Endothelial cell of umbilical vein (primary cell): ENCODE results near the gene LRIG1. TPM values are rescaled to one million over a fixed set of nuclear protein-coding genes. Genes with fewer than 3 reads are reported as not detected.

Experiments
- BruUV-seq: library from RNA; stranded (reverse); fragments of 400-500 nt; replicated peaks from 2 replicates; lab custom pipeline; 2021; lab: Mats Ljungman, UMichigan
- CTCF ChIA-PET: fragments of 300-600, 350-600 bp; sonication (Branson Sonifier 250); formaldehyde crosslinking; loops from one replicate; lab custom pipeline; 2021; ENCODE audit warnings: antibody characterized with exemption, inconsistent platforms; lab: Charles Lee
- POLR2A ChIA-PET: fragments of 300-600, 350-600 bp; sonication (Branson Sonifier 250); formaldehyde crosslinking; loops from one replicate; lab custom pipeline; 2021; ENCODE audit warnings: antibody characterized with exemption, inconsistent platforms; lab: Charles Lee
- DNase-seq: peaks from one replicate; pipeline ENCODE4 v3.0.0-alpha.2; 2011; ENCODE audit warnings: low read depth, low spot score
- FAIRE-seq: peaks from 2 replicates; lab custom pipeline; 2011; peaks lifted over from hg19 to GRCh38; lab: Jason Lieb, UNC
- H2AFZ ChIP-seq: 2 replicates; pipeline ENCODE4 v1.6.0; 2012; ENCODE audit warnings: low read depth, low read length, control low read depth, inconsistent platforms
- H3K27ac ChIP-seq: 2 replicates; pipeline ENCODE4 v1.5.1; 2011; ENCODE audit warnings: low read depth, mild to moderate bottlenecking, control low read depth, low read length, moderate library complexity; ENCODE audit not compliant: insufficient read depth
- H3K27me3 ChIP-seq, 2 experiments: 2 replicates each; pipeline versions ENCODE4 v1.6.0 to v1.6.1; 2011; ENCODE audit warnings: low read length in 2 of 2, mixed read lengths in 1 of 2; ENCODE audit not compliant: control insufficient read depth in 2 of 2, insufficient read depth in 2 of 2
- H3K36me3 ChIP-seq, 2 experiments: 2 replicates in 1 of 2; 3 replicates in 1 of 2; pipeline ENCODE4 v1.5.1; 2011; ENCODE audit warnings: low read length in 2 of 2, mild to moderate bottlenecking in 1 of 2, moderate library complexity in 1 of 2; ENCODE audit not compliant: control insufficient read depth in 2 of 2, insufficient read depth in 2 of 2; ENCODE audit errors: extremely low read depth in 1 of 2
- H3K4me1 ChIP-seq: 3 replicates; pipeline ENCODE4 v1.5.1; 2011; ENCODE audit warnings: mild to moderate bottlenecking, low read length; ENCODE audit not compliant: control insufficient read depth, insufficient read depth; ENCODE audit errors: extremely low read depth
- H3K4me2 ChIP-seq: 2 replicates; pipeline ENCODE4 v1.6.1; 2011; ENCODE audit warnings: low read length, control low read depth, mixed read lengths; ENCODE audit not compliant: insufficient read depth
- H3K4me3 ChIP-seq, 3 experiments: fragments of 200-600 bp in 1 of 3; sonication (generic), shearing (Covaris generic) in 1 of 3; replicated peaks in 1 of 3; 2 replicates each; pipeline ENCODE4 v1.5.1; 2011 to 2016; ENCODE audit warnings: control low read depth in 3 of 3, low read length in 3 of 3, mild to moderate bottlenecking in 2 of 3, inconsistent platforms in 1 of 3, low read depth in 1 of 3, moderate library complexity in 1 of 3; ENCODE audit not compliant: insufficient read depth in 1 of 3
- H3K79me2 ChIP-seq: 2 replicates; pipeline ENCODE4 v1.6.0; 2012; ENCODE audit warnings: low read length, inconsistent platforms; ENCODE audit not compliant: control insufficient read depth, insufficient read depth
- H3K9ac ChIP-seq: replicated peaks from 2 replicates; pipeline ENCODE3; 2011; ENCODE audit warnings: low read length, control low read depth; ENCODE audit not compliant: insufficient read depth; ENCODE audit errors: extremely low read depth
- H3K9me1 ChIP-seq: replicated peaks from 3 replicates; pipeline ENCODE4 v1.6.0; 2011; ENCODE audit warnings: mild to moderate bottlenecking, low read length; ENCODE audit not compliant: control insufficient read depth, insufficient read depth; ENCODE audit errors: extremely low read depth
- H3K9me3 ChIP-seq: replicated peaks from 2 replicates; pipeline ENCODE4 v1.5.1; 2012; ENCODE audit warnings: low read length, inconsistent platforms; ENCODE audit not compliant: control insufficient read depth, insufficient read depth
- H4K20me1 ChIP-seq: replicated peaks from 2 replicates; pipeline ENCODE3; 2011; ENCODE audit warnings: mild to moderate bottlenecking, low read length; ENCODE audit not compliant: control insufficient read depth, insufficient read depth; ENCODE audit errors: extremely low read depth
- CTCF ChIP-seq, 2 donors: IDR thresholded peaks; 1 replicate in 1 of 2; 2 replicates in 1 of 2; pipeline ENCODE4 v1.5.1; 2011; ENCODE audit warnings: low read length in 2 of 2, mild to moderate bottlenecking in 2 of 2, moderate library complexity in 2 of 2, control low read depth in 1 of 2, inconsistent platforms in 1 of 2, low read depth in 1 of 2; ENCODE audit not compliant: insufficient read depth in 1 of 2; ENCODE audit errors: extremely low read depth in 1 of 2
- EZH2 ChIP-seq: IDR thresholded peaks from 2 replicates; pipeline ENCODE4 v1.6.1; 2012; ENCODE audit warnings: borderline replicate concordance, low read depth, mild to moderate bottlenecking, moderate library complexity, low read length, inconsistent platforms; ENCODE audit not compliant: severe bottlenecking
- FOS ChIP-seq: IDR thresholded peaks from 2 replicates; pipeline ENCODE4 v1.6.1; 2011; ENCODE audit warnings: mild to moderate bottlenecking, low read length, moderate library complexity, borderline replicate concordance; ENCODE audit not compliant: insufficient read depth
- GATA2 ChIP-seq: IDR thresholded peaks from 2 replicates; pipeline ENCODE4 v1.7.0; 2011; ENCODE audit warnings: low read depth, mild to moderate bottlenecking, moderate library complexity, mixed read lengths, low read length; ENCODE audit not compliant: insufficient read length, insufficient read depth
- JUN ChIP-seq: IDR thresholded peaks from 2 replicates; pipeline ENCODE4 v1.6.1; 2011; ENCODE audit warnings: borderline replicate concordance, low read depth; ENCODE audit not compliant: insufficient read length, insufficient read depth
- MAX ChIP-seq: IDR thresholded peaks from 2 replicates; pipeline ENCODE4 v1.6.1; 2011; ENCODE audit not compliant: insufficient read depth, insufficient read length
- MYC ChIP-seq: IDR thresholded peaks from one replicate; pipeline ENCODE4 v1.6.1; 2011; ENCODE audit warnings: mild to moderate bottlenecking, low read depth, low read length
- POLR2A ChIP-seq: IDR thresholded peaks from 2 replicates; pipeline ENCODE4 v1.6.1; 2012; ENCODE audit warnings: low read depth, mild to moderate bottlenecking, control low read depth, low read length
- POLR2AphosphoS5 ChIP-seq: IDR thresholded peaks from 2 replicates; pipeline ENCODE4 v1.6.1; 2012; ENCODE audit warnings: low read depth, mild to moderate bottlenecking, control low read depth, low read length, moderate library complexity; ENCODE audit not compliant: insufficient read depth
- dilution Hi-C: fragments of 300-500 bp; cut with MboI; formaldehyde crosslinking; loops from one replicate; pipeline ENCODE4 v1.15.0; 2019; ENCODE audit warnings: low sequenced_read_pairs; ENCODE audit not compliant: extremely low pct_ligation_motif_present
- intact Hi-C: fragments of 100-400 bp; cut with micrococcal nuclease; formaldehyde crosslinking; loops from one replicate; pipeline ENCODE4 v1.10.0; 2022
- polyA plus RNA-seq, 4 experiments: library from polyadenylated mRNA; depleted of rRNA in 3 of 4; stranded (reverse) in 3 of 4; unstranded in 1 of 4; fragments of >200 nt; gene quantifications; 2 replicates each; pipeline versions ENCODE4 v1.2.1 to v1.2.3, GENCODE V29; 2011 to 2012; ENCODE audit warnings: missing spikeins in 1 of 4
- total RNA-seq: library from RNA; stranded (reverse); gene quantifications from 2 replicates; pipeline ENCODE4 v1.2.3, GENCODE V29; 2021

The LRIG1 gene
- total and polyA plus RNA-seq, 2 donors (not counting 3 experiments of a cell fraction or from before 2014, with no cell fraction given): 50.3 to 52.2 TPM

- H2AFZ ChIP-seq: no peak overlapping the region
- H4K20me1 ChIP-seq: no peaks in the 10 kb centered on the region
- no peak overlapping the region for H3K4me2 ChIP-seq
- no peaks in the 10 kb centered on the region for H3K9me1 ChIP-seq
- peaks cover 36% of the 10 kb centered on the region for H3K79me2 ChIP-seq
- TF ChIP-seq CTCF (IDR thresholded peaks at IDR 0.05; ENCODE audit: extremely low read depth in 1 of 2, insufficient read depth in 1 of 2, low read depth in 1 of 2, low read length in 2 of 2) (no peak), FOS (no peak), POLR2A (no peak), MYC (no peak), GATA2 (no peak), POLR2AphosphoS5 (no peak), EZH2 (no peak), JUN (no peak), MAX (no peak)
- peaks cover 7% of the 10 kb centered on the region for H3K4me1 ChIP-seq
- FAIRE-seq (no peak), DNase-seq (no peak)
- H3K36me3 ChIP-seq: peaks cover 2 to 13% of the 10 kb centered on the region in 2 experiments
- ChIA-PET POLR2A (no interaction called here), CTCF (interaction anchor here (0.7 to 1.5 kb wide), 3 partner anchors 10 to 187 kb away, joined by 3 to 5 read pairs (median 5); no protein-coding TSS in a partner anchor)
- H3K27ac ChIP-seq: no peak overlapping the region
- no peak overlapping the region for H3K9ac ChIP-seq
- H3K27me3 ChIP-seq: no peaks in the 10 kb centered on the region
- no peak overlapping the region for H3K4me3 ChIP-seq
- intact Hi-C loops (no loop called here), dilution Hi-C loops (no loop called here)
- no peaks in the 10 kb centered on the region for H3K9me3 ChIP-seq
- BruUV-seq: no TSS peak
These were observed 36.9 kb downstream of the LRIG1 start for GRCh38 chr3:66463730-66464511.
